GM12878 (cell line): ENCODE measurements around the gene ZIC1. TPM values are rescaled to one million over a fixed set of nuclear protein-coding genes. Genes with fewer than 3 reads are reported as not detected.

Experiments
- ATAC-seq: fragments of 200-7000 bp; cut with Tn5 transposase; 3 replicates; pipeline ENCODE4 v1.9.1; 2020; ENCODE audit warnings: mild to moderate bottlenecking, moderate library complexity
- BruUV-seq: library from RNA; stranded (reverse); fragments of 400-500 nt; replicated peaks from 2 replicates; lab custom pipeline; 2021; lab: Mats Ljungman, UMichigan
- CTCF ChIA-PET: fragments of 300-600 bp; sonication (Branson Sonifier 250); formaldehyde crosslinking; extraction: SDS; loops from one replicate; lab custom pipeline; 2021; ENCODE audit warnings: inconsistent platforms; lab: Yijun Ruan, JAX
- POLR2A ChIA-PET: fragments of 350-600 bp; formaldehyde crosslinking; extraction: SDS; loops from one replicate; lab custom pipeline; 2021; ENCODE audit warnings: inconsistent platforms; lab: Charles Lee
- RAD21 ChIA-PET: fragments of 300-600 bp; sonication (Branson Sonifier 250); formaldehyde crosslinking; loops from one replicate; lab custom pipeline; 2023; ENCODE audit warnings: antibody characterized with exemption; ENCODE audit not compliant: unreplicated experiment; lab: Charles Lee
- SMC1A ChIA-PET: fragments of 300-600 bp; sonication (Branson Sonifier 250); formaldehyde crosslinking; loops from one replicate; lab custom pipeline; 2023; ENCODE audit not compliant: unreplicated experiment, uncharacterized antibody; lab: Charles Lee
- DNase-seq: peaks from one replicate; pipeline ENCODE4 v3.0.0-alpha.2; 2011; ENCODE audit warnings: low read depth, low spot score
- FAIRE-seq: peaks from 3 replicates; lab custom pipeline; 2011; peaks lifted over from hg19 to GRCh38; lab: Jason Lieb, UNC
- H2AFZ ChIP-seq: 2 replicates; pipeline ENCODE4 v1.6.0; 2011; ENCODE audit warnings: low read depth, low read length, control low read depth; ENCODE audit not compliant: control insufficient read depth
- H3K27ac ChIP-seq: 2 replicates; pipeline ENCODE4 v1.5.1; 2011; ENCODE audit warnings: control low read depth; ENCODE audit not compliant: control insufficient read depth, insufficient read depth
- H3K27me3 ChIP-seq, 2 experiments: replicated peaks in 1 of 2; 2 replicates each; pipeline versions ENCODE4 v1.6.0 to v1.6.1; 2011; ENCODE audit warnings: low read length in 1 of 2; ENCODE audit not compliant: control insufficient read depth in 2 of 2, insufficient read depth in 2 of 2
- H3K36me3 ChIP-seq, 2 experiments: 2 replicates each; pipeline ENCODE4 v1.5.1; 2011; ENCODE audit warnings: low read length in 1 of 2; ENCODE audit not compliant: control insufficient read depth in 2 of 2, insufficient read depth in 2 of 2
- H3K4me1 ChIP-seq: 2 replicates; pipeline ENCODE4 v1.6.1; 2011; ENCODE audit warnings: mild to moderate bottlenecking, low read length, moderate library complexity, mixed read lengths; ENCODE audit not compliant: control insufficient read depth, insufficient read depth
- H3K4me2 ChIP-seq: 2 replicates; pipeline ENCODE4 v1.6.0; 2011; ENCODE audit warnings: control low read depth; ENCODE audit not compliant: control insufficient read depth, insufficient read depth
- H3K4me3 ChIP-seq: fragments of 200-600 bp; sonication (generic); 2 replicates; pipeline ENCODE4 v1.5.1; 2016
- H3K79me2 ChIP-seq: 2 replicates; pipeline ENCODE4 v1.6.0; 2011; ENCODE audit warnings: low read length; ENCODE audit not compliant: control insufficient read depth, insufficient read depth
- H3K9ac ChIP-seq: 2 replicates; pipeline ENCODE4 v1.8.0; 2011; ENCODE audit warnings: low read length, control low read depth, mixed read lengths; ENCODE audit not compliant: control insufficient read depth, insufficient read depth
- H3K9me3 ChIP-seq: replicated peaks from 3 replicates; pipeline ENCODE4 v1.5.1; 2011; ENCODE audit warnings: mild to moderate bottlenecking, low read length; ENCODE audit not compliant: control insufficient read depth, insufficient read depth
- H4K20me1 ChIP-seq: 2 replicates; pipeline ENCODE4 v1.6.0; 2011; ENCODE audit not compliant: control insufficient read depth, insufficient read depth
- BHLHE40 ChIP-seq, 2 experiments: fragments of 450-650 bp in 1 of 2; IDR thresholded peaks; 2 replicates each; pipeline ENCODE4 v1.6.1; 2011 to 2017; ENCODE audit warnings: low read depth in 2 of 2, borderline replicate concordance in 1 of 2, improper control_type of control experiment in 1 of 2, low read length in 1 of 2, mild to moderate bottlenecking in 1 of 2
- CBFB ChIP-seq: IDR thresholded peaks from 2 replicates; pipeline ENCODE4 v1.6.1; 2016; ENCODE audit warnings: antibody characterized with exemption, low read depth
- CREB1 ChIP-seq: IDR thresholded peaks from 2 replicates; pipeline ENCODE4 v1.6.1; 2012; ENCODE audit warnings: low read depth, mild to moderate bottlenecking, inconsistent platforms
- ESRRA ChIP-seq: IDR thresholded peaks from 2 replicates; pipeline ENCODE4 v1.6.1; 2012; ENCODE audit warnings: mild to moderate bottlenecking, low read length, improper control_type of control experiment
- ETV6 ChIP-seq, 2 experiments: fragments of 450-650 bp in 1 of 2; IDR thresholded peaks in 1 of 2; conservative IDR thresholded peaks in 1 of 2; 2 replicates each; pipeline ENCODE4 v1.6.1; 2014; ENCODE audit warnings: antibody characterized with exemption in 1 of 2, borderline replicate concordance in 1 of 2, low read depth in 1 of 2, mild to moderate bottlenecking in 1 of 2, moderate library complexity in 1 of 2
- IKZF2 ChIP-seq, 2 experiments: fragments of 450-650 bp; IDR thresholded peaks; 2 replicates each; pipeline ENCODE4 v1.6.1; 2017; ENCODE audit warnings: mild to moderate bottlenecking in 2 of 2, moderate library complexity in 2 of 2
- KLF5 ChIP-seq: fragments of 450-650 bp; IDR thresholded peaks from 2 replicates; pipeline ENCODE4 v1.6.1; 2014; ENCODE audit warnings: mild to moderate bottlenecking; ENCODE audit not compliant: partially characterized antibody
- MYC ChIP-seq: IDR thresholded peaks from 2 replicates; pipeline ENCODE4 v1.6.1; 2011; ENCODE audit warnings: mild to moderate bottlenecking, low read length, moderate library complexity, inconsistent platforms; ENCODE audit not compliant: insufficient read depth, insufficient replicate concordance, insufficient read length, severe bottlenecking
- NR2C1 ChIP-seq: fragments of 450-650 bp; IDR thresholded peaks from 2 replicates; pipeline ENCODE4 v1.6.1; 2017; ENCODE audit warnings: antibody characterized with exemption, mild to moderate bottlenecking, moderate library complexity
- PML ChIP-seq: IDR thresholded peaks from 2 replicates; pipeline ENCODE4 v1.6.1; 2012; ENCODE audit warnings: low read length, inconsistent platforms
- POLR2AphosphoS2 ChIP-seq: IDR thresholded peaks from 2 replicates; pipeline ENCODE4 v1.6.1; 2011; ENCODE audit warnings: low read depth, mild to moderate bottlenecking, low read length, improper control_type of control experiment, moderate library complexity
- PRDM15 ChIP-seq: fragments of 450-650 bp; formaldehyde crosslinking; IDR thresholded peaks from 2 replicates; pipeline ENCODE4 v1.4.0; 2020; ENCODE audit warnings: mild to moderate bottlenecking, moderate library complexity
- RELA ChIP-seq: fragments of 450-650 bp; IDR thresholded peaks from 2 replicates; pipeline ENCODE4 v1.8.0; 2014; ENCODE audit warnings: borderline replicate concordance; ENCODE audit not compliant: partially characterized antibody
- SP1 ChIP-seq: IDR thresholded peaks from one replicate; pipeline ENCODE4 v1.6.1; 2011; ENCODE audit warnings: low read depth, low read length
- SREBF1 ChIP-seq: IDR thresholded peaks from 2 replicates; pipeline ENCODE4 v1.6.1; 2012; ENCODE audit warnings: mild to moderate bottlenecking, low read length
- ZNF207 ChIP-seq: fragments of 450-650 bp; IDR thresholded peaks from 2 replicates; pipeline ENCODE4 v1.6.1; 2014; ENCODE audit warnings: antibody characterized with exemption, mild to moderate bottlenecking, borderline replicate concordance
- WGBS: methylation state at CpG from one replicate; pipeline ENCODE4 v1.1.6; 2016; ENCODE audit warnings: low lambda C conversion rate; ENCODE audit not compliant: insufficient replicate concordance, insufficient coverage; ENCODE audit errors: missing lambda C conversion rate; 5-methylcytosine and 5-hydroxymethylcytosine counted together
- in situ Hi-C: fragments of 300-500 bp; cut with MboI; formaldehyde crosslinking; loops from 9 replicates; pipeline ENCODE4 v1.14.3; 2018; ENCODE audit warnings: mixed read lengths
- intact Hi-C: fragments of 100-400 bp; cut with micrococcal nuclease; formaldehyde crosslinking; loops from one replicate; pipeline ENCODE4 v1.14.2; 2022; ENCODE audit not compliant: unreplicated experiment
- polyA plus RNA-seq, 11 experiments: library from polyadenylated mRNA; depleted of rRNA in 4 of 11; unstranded in 6 of 11; stranded (reverse) in 5 of 11; fragments of >200 nt; fragmentation: Nextera tagmentation in 4 of 11; fragmentation: Illumina TruSeq in 1 of 11; extraction: Ambion mirVana in 4 of 11; extraction: Trizol in 1 of 11; gene quantifications; 1 replicate in 1 of 11; 2 replicates in 10 of 11; pipeline versions ENCODE4 v1.2.1 to v1.2.3, GENCODE V29; 2011 to 2016; ENCODE audit warnings: inconsistent platforms in 2 of 11, missing spikeins in 2 of 11, low read depth in 1 of 11
- total RNA-seq, 4 experiments: library from RNA; depleted of rRNA in 3 of 4; stranded (reverse); fragments of >200 nt in 3 of 4; fragmentation: Illumina TruSeq in 1 of 4; extraction: Trizol in 1 of 4; gene quantifications; 2 replicates each; pipeline versions ENCODE4 v1.2.1 to v1.2.3, GENCODE V29; 2013 to 2021

Gene ZIC1
- total and polyA plus RNA-seq, 10 of the 15 experiments (the other 5 are each of a cell fraction or from before 2014, with no cell fraction given): not detected

GRCh38 chr3:147414390-147415138 is 5.4 kb downstream of the ZIC1 start:
- intact Hi-C loops (no loop called here), in situ Hi-C loops (no loop called here)
- Histone ChIP-seq H3K4me2 (no peak overlapping the region), H3K79me2 (no peaks in the 10 kb centered on the region), H2AFZ (no peak overlapping the region), H4K20me1 (no peaks in the 10 kb centered on the region), H3K27ac (no peak overlapping the region), H3K9ac (no peak overlapping the region), H3K4me1 (no peaks in the 10 kb centered on the region), H3K9me3 (no peaks in the 10 kb centered on the region; the same call in 2 of the 3 replicates), H3K4me3 (no peak overlapping the region), H3K27me3 (peaks cover 11 to 23% of the 10 kb centered on the region in 2 experiments), H3K36me3 (no peaks in the 10 kb centered on the region)
- 24% methylated on average over 18 of the region's 18 CpGs for WGBS
- SMC1A ChIA-PET: no interaction called here
- TF ChIP-seq RELA: no peak
- TF ChIP-seq NR2C1: no peak
- TF ChIP-seq ZNF207: no peak
- no peak for TF ChIP-seq PRDM15 (CRISPR knock-in tag)
- TF ChIP-seq POLR2AphosphoS2: no peak
- TF ChIP-seq IKZF2 (IDR thresholded peaks at IDR 0.05): no peak
- no peak for TF ChIP-seq ESRRA
- no peak for TF ChIP-seq CREB1
- TF ChIP-seq ETV6 (conservative IDR thresholded peaks at IDR 0.05 in 1 of 2, IDR thresholded peaks at IDR 0.05 in 1 of 2; ENCODE audit: borderline replicate concordance in 1 of 2, low read depth in 1 of 2): no peak
- TF ChIP-seq CBFB: no peak
- no peak for TF ChIP-seq MYC
- TF ChIP-seq SREBF1: no peak
- TF ChIP-seq KLF5: no peak
- no peak for TF ChIP-seq BHLHE40 (IDR thresholded peaks at IDR 0.05; ENCODE audit: borderline replicate concordance in 1 of 2, low read depth in 2 of 2, low read length in 1 of 2)
- no peak for TF ChIP-seq SP1
- TF ChIP-seq PML: no peak
- POLR2A ChIA-PET: no interaction called here
- BruUV-seq: no TSS peak
- RAD21 ChIA-PET: no interaction called here
- no peak for DNase-seq
- no peak for FAIRE-seq
- ATAC-seq: no peak
- CTCF ChIA-PET: interaction anchor here (1.4 kb wide), 1 partner anchor 10 kb away, joined by 3 read pairs; no protein-coding TSS in a partner anchor
